IMR-90 (cell line): ENCODE data around the gene AMY1B. TPM values are rescaled to one million over a fixed set of nuclear protein-coding genes. Genes with fewer than 3 reads are reported as not detected.
"Not testable (repeated sequence)": the region's sequence is repeated elsewhere in the genome, so short reads cannot be mapped to it uniquely, and the experiment has no call there.

Source experiments
- ATAC-seq: fragments of 200-7000 bp; cut with Tn5 transposase; 2 replicates; pipeline ENCODE4 v1.9.1; 2020; ENCODE audit warnings: low read depth, mild to moderate bottlenecking, moderate library complexity
- BruUV-seq: library from RNA; stranded (reverse); fragments of 400-500 nt; replicated peaks from 2 replicates; lab custom pipeline; 2021; lab: Mats Ljungman, UMichigan
- CTCF ChIA-PET: fragments of 300-600 bp; formaldehyde crosslinking; extraction: SDS; loops from one replicate; lab custom pipeline; 2021; ENCODE audit warnings: antibody characterized with exemption; lab: Yijun Ruan, JAX
- POLR2A ChIA-PET: fragments of 300-600 bp; sonication (Branson Sonifier 250); formaldehyde crosslinking; loops from one replicate; lab custom pipeline; 2022; ENCODE audit warnings: antibody characterized with exemption; ENCODE audit not compliant: unreplicated experiment; lab: Charles Lee
- DNase-seq: peaks from one replicate; pipeline ENCODE4 v3.0.0; 2013
- H2AFZ ChIP-seq: replicated peaks from 2 replicates; pipeline ENCODE3; 2013; ENCODE audit warnings: low read length, mild to moderate bottlenecking; ENCODE audit not compliant: poor library complexity
- H2AK5ac ChIP-seq: 2 replicates; pipeline ENCODE4 v1.6.1; 2013; ENCODE audit warnings: low read depth, low read length, inconsistent platforms
- H2AK9ac ChIP-seq: replicated peaks from 2 replicates; pipeline ENCODE3; 2013; ENCODE audit warnings: mild to moderate bottlenecking, low read depth, low read length, moderate library complexity; ENCODE audit not compliant: poor library complexity
- H2BK120ac ChIP-seq: 2 replicates; pipeline ENCODE4 v1.6.1; 2013; ENCODE audit warnings: low read depth, low read length, inconsistent platforms
- H2BK15ac ChIP-seq: 3 replicates; pipeline ENCODE4 v1.6.1; 2013; ENCODE audit warnings: low read depth, low read length, inconsistent platforms
- H2BK20ac ChIP-seq: 2 replicates; pipeline ENCODE4 v1.6.1; 2013; ENCODE audit warnings: low read depth, mild to moderate bottlenecking, inconsistent platforms, low read length, moderate library complexity
- H2BK5ac ChIP-seq: 2 replicates; pipeline ENCODE4 v1.6.1; 2013; ENCODE audit warnings: mild to moderate bottlenecking, low read depth, low read length, inconsistent platforms; ENCODE audit not compliant: poor library complexity, severe bottlenecking
- H3K14ac ChIP-seq: replicated peaks from 2 replicates; pipeline ENCODE4 v1.6.1; 2013; ENCODE audit warnings: low read depth, low read length, inconsistent platforms
- H3K18ac ChIP-seq: 2 replicates; pipeline ENCODE4 v1.6.1; 2013; ENCODE audit warnings: low read depth, low read length, control low read depth
- H3K23ac ChIP-seq: 2 replicates; pipeline ENCODE4 v1.6.1; 2013; ENCODE audit warnings: low read depth, low read length, inconsistent platforms
- H3K27ac ChIP-seq: 2 replicates; pipeline ENCODE4 v1.5.1; 2013; ENCODE audit warnings: mild to moderate bottlenecking, control low read depth, low read length; ENCODE audit not compliant: insufficient read depth
- H3K27me3 ChIP-seq: 2 replicates; pipeline ENCODE4 v1.6.1; 2013; ENCODE audit warnings: low read length; ENCODE audit not compliant: control insufficient read depth, insufficient read depth
- H3K36me3 ChIP-seq: 2 replicates; pipeline ENCODE4 v1.6.1; 2013; ENCODE audit warnings: low read length, mixed read lengths; ENCODE audit not compliant: control insufficient read depth, insufficient read depth
- H3K4ac ChIP-seq: 2 replicates; pipeline ENCODE4 v1.6.1; 2013; ENCODE audit warnings: low read depth, low read length, inconsistent platforms
- H3K4me1 ChIP-seq: 2 replicates; pipeline ENCODE4 v1.6.1; 2013; ENCODE audit warnings: low read length, mixed read lengths; ENCODE audit not compliant: control insufficient read depth, insufficient read depth
- H3K4me2 ChIP-seq: 2 replicates; pipeline ENCODE4 v1.6.1; 2013; ENCODE audit warnings: low read depth, mild to moderate bottlenecking, control low read depth, low read length, moderate library complexity
- H3K4me3 ChIP-seq: 2 replicates; pipeline ENCODE4 v1.5.1; 2013; ENCODE audit warnings: low read depth, mild to moderate bottlenecking, control low read depth, low read length, moderate library complexity; ENCODE audit not compliant: insufficient read depth
- H3K56ac ChIP-seq: 2 replicates; pipeline ENCODE4 v1.6.1; 2013; ENCODE audit warnings: low read length, inconsistent platforms; ENCODE audit not compliant: insufficient read depth; ENCODE audit errors: extremely low read depth
- H3K79me1 ChIP-seq, 2 experiments: 2 replicates each; pipeline ENCODE4 v1.6.1; 2013; ENCODE audit warnings: low read length in 2 of 2, inconsistent platforms in 1 of 2, low read depth in 1 of 2
- H3K9ac ChIP-seq: 2 replicates; pipeline ENCODE4 v1.6.1; 2013; ENCODE audit warnings: low read depth, low read length, control low read depth
- H3K9me1 ChIP-seq: 2 replicates; pipeline ENCODE4 v1.6.1; 2013; ENCODE audit warnings: low read length, inconsistent platforms; ENCODE audit not compliant: insufficient read depth
- H3K9me3 ChIP-seq: 2 replicates; pipeline ENCODE4 v1.6.1; 2013; ENCODE audit warnings: low read length; ENCODE audit not compliant: control insufficient read depth, insufficient read depth
- H4K20me1 ChIP-seq: 2 replicates; pipeline ENCODE4 v1.6.1; 2013; ENCODE audit warnings: low read length, inconsistent platforms; ENCODE audit not compliant: insufficient read depth
- H4K5ac ChIP-seq: 2 replicates; pipeline ENCODE4 v1.6.1; 2013; ENCODE audit warnings: mild to moderate bottlenecking, low read depth, low read length, control low read depth
- H4K8ac ChIP-seq, 2 experiments: 2 replicates each; pipeline ENCODE4 v1.6.1; 2013; ENCODE audit warnings: low read depth in 2 of 2, low read length in 2 of 2, control low read depth in 1 of 2, inconsistent platforms in 1 of 2
- H4K91ac ChIP-seq: 2 replicates; pipeline ENCODE4 v1.6.1; 2013; ENCODE audit warnings: low read depth, low read length, inconsistent platforms; ENCODE audit not compliant: insufficient read depth
- WGBS, 2 experiments: methylation state at CpG; one replicate each; pipeline versions ENCODE4 v1.1.5 to v1.1.7; 2013; ENCODE audit warnings: missing lambda C conversion rate in 2 of 2; ENCODE audit not compliant: insufficient read length in 1 of 2; ENCODE audit errors: extremely low coverage in 2 of 2; 5-methylcytosine and 5-hydroxymethylcytosine counted together
- dilution Hi-C: fragments of 300-500 bp; cut with HindIII; formaldehyde crosslinking; loops from one replicate; pipeline ENCODE4 v1.14.3; 2018; ENCODE audit warnings: low sequenced_read_pairs; ENCODE audit not compliant: unreplicated experiment
- in situ Hi-C: fragments of 300-500 bp; cut with MboI; formaldehyde crosslinking; loops from 3 replicates; pipeline ENCODE4 v1.14.3; 2019; ENCODE audit warnings: low sequenced_read_pairs, inconsistent platforms, mixed read lengths
- intact Hi-C: fragments of 100-400 bp; cut with micrococcal nuclease; formaldehyde crosslinking; loops from 2 replicates; pipeline ENCODE4 v1.10.0; 2022
- microRNA-seq, 2 experiments: library from miRNA; stranded (forward) in 1 of 2; unstranded in 1 of 2; fragments of 10-50 nt in 1 of 2; fragments of <30 nt in 1 of 2; gene quantifications in 1 of 2; microRNA quantifications in 1 of 2; one replicate each; pipeline versions ENCODE3 to v1.1.0; 2013 to 2020; ENCODE audit not compliant: insufficient read depth in 1 of 2, insufficient read length in 1 of 2, unreplicated experiment in 1 of 2
- polyA plus RNA-seq, 3 experiments: library from polyadenylated mRNA; depleted of rRNA; stranded (reverse); fragments of >200 nt; gene quantifications; 2 replicates each; pipeline ENCODE4 v1.2.3, GENCODE V29; 2012; ENCODE audit warnings: low replicate concordance in 1 of 3
- small RNA-seq, 5 experiments: library from RNA; depleted of rRNA; stranded (forward); fragments of <200 nt; gene quantifications; one replicate each; pipeline ENCODE3, GENCODE V24; 2012
- total RNA-seq: library from RNA; depleted of rRNA; stranded (reverse); fragments of >200 nt; gene quantifications from 2 replicates; pipeline ENCODE4 v1.2.3, GENCODE V29; 2012; rRNA removed

Gene AMY1B
- total and polyA plus RNA-seq, 2 of the 4 experiments (the other 2 are of a cell fraction): not detected

- H2AK9ac ChIP-seq, H2AFZ ChIP-seq, H3K4me2 ChIP-seq, H3K27me3 ChIP-seq, H4K8ac ChIP-seq, DNase-seq, H3K23ac ChIP-seq, H3K4me1 ChIP-seq, dilution Hi-C loops, H2BK5ac ChIP-seq, H3K18ac ChIP-seq, H3K4ac ChIP-seq, H3K27ac ChIP-seq, H2BK15ac ChIP-seq, H3K4me3 ChIP-seq, intact Hi-C loops, H4K5ac ChIP-seq, H3K36me3 ChIP-seq, H3K79me1 ChIP-seq, H3K14ac ChIP-seq, POLR2A ChIA-PET, in situ Hi-C loops, BruUV-seq, H2BK20ac ChIP-seq, H3K56ac ChIP-seq, H2BK120ac ChIP-seq, H4K91ac ChIP-seq, H3K9me1 ChIP-seq, CTCF ChIA-PET, ATAC-seq, H3K9me3 ChIP-seq, H2AK5ac ChIP-seq, H3K9ac ChIP-seq, H4K20me1 ChIP-seq: not testable (repeated sequence)
- no CpG with 5 or more reads among the region's 3 CpGs for WGBS, 2 experiments
Measured at GRCh38 chr1:103641194-103641593, 54.8 kb downstream of the AMY1B start.

Small RNAs within 50 kb of the gene (microRNA-seq; reads per million reads assigned to microRNA genes)
- gene AC105272.1 (ENCODE audit: insufficient read depth, insufficient read length): not detected

Small RNAs within 50 kb of the gene (small RNA-seq; reads per million reads assigned to genes)
- 0 reads per million in 5 experiments for gene AC105272.1

Other genes with a start within 250 kb of the AMY1B start
- 2.5 and 3.8 TPM in 2 replicates for gene RNPC3, start 170.5 kb downstream of the AMY1B start, total RNA-seq
- 7.7 and 9.9 TPM in 2 replicates for gene RNPC3, start 170.5 kb downstream of the AMY1B start, polyA plus RNA-seq (2012; rRNA removed)
- 0.72 and 1.1 TPM in 2 replicates for gene AMY2B, start 124.6 kb downstream of the AMY1B start, total RNA-seq
- 0.92 and 1.7 TPM in 2 replicates for gene AMY2B, start 124.6 kb downstream of the AMY1B start, polyA plus RNA-seq (2012; rRNA removed)
- not detected in 2 replicates for gene AMY2A, start 78.8 kb downstream of the AMY1B start, total RNA-seq
- not detected in 2 replicates for gene AMY2A, start 78.8 kb downstream of the AMY1B start, polyA plus RNA-seq (2012; rRNA removed)
- not detected in 2 replicates for gene AMY1A, start 40.5 kb downstream of the AMY1B start, total RNA-seq
- not detected in 2 replicates for gene AMY1A, start 40.5 kb downstream of the AMY1B start, polyA plus RNA-seq (2012; rRNA removed)
- not detected in 2 replicates for gene AMY1C, start 53.7 kb upstream of the AMY1B start, total RNA-seq
- gene AMY1C, start 53.7 kb upstream of the AMY1B start, polyA plus RNA-seq (2012; rRNA removed): not detected in 2 replicates